Activated T-helper 1 cell treated with Interleukin-2 at 50 U/mL for 16 hours (primary cell): Measurements from ENCODE around the gene GIPC3.
"Not testable (repeated sequence)": the region's sequence is repeated elsewhere in the genome, so short reads cannot be mapped to it uniquely, and the experiment has no call there.

Experiments
- DNase-seq: peaks from one replicate; pipeline ENCODE4 v3.0.0-alpha.2; 2020; ENCODE audit warnings: low read depth

Gene GIPC3

DNA sequence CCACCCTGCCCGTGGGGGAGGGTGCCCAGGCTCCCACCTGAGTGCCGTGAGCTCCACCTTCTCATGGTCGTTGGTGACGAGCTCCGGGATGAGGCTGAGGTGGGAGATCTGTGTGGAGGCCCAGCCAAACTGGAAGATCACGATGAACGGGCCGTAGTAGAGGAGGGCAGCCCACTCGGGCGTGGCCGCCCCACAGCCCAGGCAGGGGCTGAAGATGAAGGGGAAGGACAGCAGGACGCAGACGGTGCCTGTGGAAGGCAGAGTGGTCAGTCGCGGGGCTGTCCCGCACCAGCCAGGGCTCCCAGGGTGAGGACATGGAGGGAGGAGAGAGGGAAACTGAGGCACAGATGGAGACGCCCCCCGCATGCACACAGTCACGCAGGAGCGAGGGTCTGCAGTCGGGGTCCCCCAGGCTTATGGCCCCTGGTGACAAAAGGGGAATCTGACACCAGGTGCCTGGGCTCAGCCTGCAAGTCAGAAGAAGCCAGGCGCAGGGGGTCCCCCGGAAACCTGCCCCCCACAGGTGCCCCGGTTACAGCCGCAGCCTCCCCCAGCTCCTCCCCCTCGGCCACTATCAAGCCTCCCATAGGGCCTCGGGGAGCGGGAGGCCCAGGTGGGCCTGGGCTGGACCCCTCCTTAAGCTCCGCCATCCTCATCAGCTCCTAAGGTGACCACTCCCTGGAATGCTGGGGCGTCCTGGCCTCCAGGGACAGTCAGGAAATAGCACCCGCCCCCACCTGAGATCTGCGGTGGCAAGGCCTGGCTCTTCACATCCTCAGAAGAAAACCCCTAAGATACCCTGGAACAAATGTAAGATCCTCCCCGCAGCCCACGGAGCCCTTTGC is 34.1 kb upstream of the GIPC3 start:
- no peak for DNase-seq

DNA sequence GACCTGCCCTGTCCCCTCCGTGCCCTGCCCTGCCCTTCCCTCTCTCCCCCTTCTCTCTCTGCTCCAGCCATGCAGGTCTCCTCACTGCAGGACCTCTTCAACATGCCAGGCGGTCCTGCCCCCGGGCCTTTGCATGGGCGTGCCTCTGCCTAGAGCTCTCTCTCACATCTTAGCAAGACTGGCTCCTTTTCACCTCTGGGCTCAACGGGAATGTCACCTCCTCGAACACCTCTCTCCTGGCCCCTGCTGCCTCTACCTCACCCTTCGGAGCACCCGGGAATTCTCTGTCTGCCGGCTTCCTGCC is 33.5 kb upstream of the GIPC3 start:
- no peak for DNase-seq

DNA sequence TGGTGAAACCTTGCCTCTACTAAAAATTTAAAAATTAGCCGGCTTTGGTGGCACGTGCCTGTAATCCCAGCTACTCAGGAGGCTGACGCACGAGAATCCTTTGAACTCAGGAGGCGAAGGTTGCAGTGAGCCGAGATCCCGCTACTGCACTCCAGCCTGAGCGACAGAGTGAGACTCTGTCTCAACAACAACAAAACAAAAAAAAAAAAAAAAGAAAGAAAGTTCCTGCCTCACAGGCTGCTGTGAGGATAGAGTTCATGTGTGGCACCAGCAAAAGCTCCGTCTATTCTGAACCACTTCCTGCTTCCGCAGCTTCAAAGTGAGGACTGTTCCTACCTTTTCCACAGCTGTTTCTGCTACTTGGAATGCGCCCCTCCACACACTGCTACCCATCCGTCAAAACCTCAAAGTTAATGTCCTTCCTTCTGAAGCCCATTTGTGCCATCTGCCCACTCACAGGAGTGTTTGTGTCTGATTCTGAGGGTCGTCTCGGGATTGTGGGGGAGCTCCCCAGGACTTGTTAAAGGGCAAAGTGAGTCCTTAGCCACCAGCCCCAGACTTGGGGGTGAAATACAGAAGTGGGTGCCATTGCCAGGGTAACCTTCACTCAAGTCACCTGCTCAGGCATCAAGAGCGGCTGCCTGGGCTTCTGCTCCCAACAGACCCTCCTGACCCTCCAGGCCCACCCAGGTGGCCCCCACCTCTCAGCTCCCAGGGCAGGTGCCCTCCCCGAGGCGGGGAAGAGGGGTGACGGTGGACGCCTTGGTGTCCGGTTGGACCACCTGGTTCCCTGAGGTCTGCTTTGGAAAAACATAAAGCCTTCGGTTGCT is 30.8 kb upstream of the GIPC3 start:
- peak; percentile 34 for DNase-seq

DNA sequence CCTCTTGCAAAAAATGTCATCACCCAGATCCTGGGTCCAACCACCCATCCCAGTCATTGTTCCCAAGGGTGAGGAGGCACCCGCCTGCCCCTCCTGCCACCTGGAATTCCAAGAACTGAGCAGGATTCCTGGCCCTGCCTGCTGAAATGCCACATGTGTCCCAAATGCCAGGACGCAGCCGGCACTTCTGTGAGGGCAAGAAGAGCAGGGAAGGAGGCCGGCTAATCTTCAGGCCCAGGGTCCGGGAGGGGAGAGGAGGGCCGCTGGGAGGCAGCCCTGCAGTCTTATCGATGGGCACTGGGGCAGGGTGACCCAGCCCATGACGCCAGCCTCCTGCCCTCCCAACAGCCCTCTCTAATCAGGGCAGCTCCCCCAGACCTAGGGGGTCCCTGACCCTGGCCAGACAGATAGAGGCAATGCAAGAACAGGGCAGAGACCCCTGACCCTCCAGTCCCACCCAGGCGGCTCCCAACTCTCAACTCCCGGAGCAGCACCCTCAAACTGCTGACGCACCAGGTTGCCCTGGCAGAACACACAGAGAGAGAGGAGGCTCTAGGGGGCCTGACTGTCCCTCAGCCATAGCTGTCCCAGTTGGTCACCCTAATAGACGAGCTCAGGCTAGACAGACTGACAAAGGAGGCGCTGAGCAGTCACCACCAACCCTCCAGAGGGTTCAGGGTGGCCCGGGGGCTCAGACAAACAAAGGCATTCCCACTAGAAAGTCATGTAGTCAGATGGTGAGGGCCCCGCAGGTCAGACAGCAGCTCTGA is 29.4 kb upstream of the GIPC3 start:
- DNase-seq: no peak

DNA sequence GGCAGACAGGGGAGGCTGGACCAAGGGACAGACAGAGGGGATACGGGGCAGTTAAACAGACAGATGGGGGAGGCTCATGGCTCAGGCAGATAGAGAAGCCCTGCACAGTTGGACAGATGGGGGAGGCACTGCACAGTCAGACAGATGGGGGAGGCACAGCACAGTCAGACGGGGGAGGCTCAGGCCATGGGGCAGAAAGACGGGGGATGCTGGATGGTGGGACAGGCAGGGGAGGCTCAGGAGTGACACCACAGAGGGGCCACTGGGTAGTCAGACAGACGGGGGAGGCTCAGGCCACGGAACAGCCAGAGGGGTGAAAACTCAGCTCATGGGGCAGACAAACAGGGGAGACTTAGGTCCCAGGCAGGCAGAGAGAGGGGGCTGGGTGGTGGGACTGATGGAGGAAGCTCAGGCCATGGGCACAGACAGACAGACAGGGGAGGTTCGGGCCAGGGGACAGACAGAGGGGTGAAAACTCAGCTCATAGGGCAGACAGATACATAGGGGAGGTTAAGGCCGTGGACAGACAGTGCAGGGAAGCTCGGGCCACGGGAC is 28.8 kb upstream of the GIPC3 start:
- DNase-seq: no peak

DNA sequence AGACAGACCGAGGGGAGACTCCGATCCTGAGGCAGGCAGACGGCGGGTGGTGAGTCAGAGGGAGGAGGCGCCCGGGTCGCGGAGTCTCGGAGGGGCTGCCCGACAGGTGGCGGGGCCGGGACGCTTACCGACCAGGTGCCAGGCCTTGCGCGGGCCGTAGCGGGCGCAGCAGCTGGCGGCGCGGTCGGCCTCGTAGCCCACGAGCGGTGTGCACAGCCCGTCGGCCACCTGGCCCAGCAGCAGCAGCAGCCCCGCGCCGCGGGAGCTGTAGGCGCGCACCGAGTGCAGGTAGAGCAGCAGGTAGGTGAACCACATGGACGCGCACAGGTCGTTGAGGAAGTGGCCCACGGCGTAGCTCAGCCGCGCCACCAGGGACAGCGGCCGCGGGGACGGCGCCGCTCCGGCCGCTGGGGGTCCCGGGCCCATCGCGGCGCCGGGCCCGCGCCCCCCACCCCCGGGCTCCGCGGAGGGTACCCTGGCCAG is 28.3 kb upstream of the GIPC3 start:
- peak; percentile 55 for DNase-seq

DNA sequence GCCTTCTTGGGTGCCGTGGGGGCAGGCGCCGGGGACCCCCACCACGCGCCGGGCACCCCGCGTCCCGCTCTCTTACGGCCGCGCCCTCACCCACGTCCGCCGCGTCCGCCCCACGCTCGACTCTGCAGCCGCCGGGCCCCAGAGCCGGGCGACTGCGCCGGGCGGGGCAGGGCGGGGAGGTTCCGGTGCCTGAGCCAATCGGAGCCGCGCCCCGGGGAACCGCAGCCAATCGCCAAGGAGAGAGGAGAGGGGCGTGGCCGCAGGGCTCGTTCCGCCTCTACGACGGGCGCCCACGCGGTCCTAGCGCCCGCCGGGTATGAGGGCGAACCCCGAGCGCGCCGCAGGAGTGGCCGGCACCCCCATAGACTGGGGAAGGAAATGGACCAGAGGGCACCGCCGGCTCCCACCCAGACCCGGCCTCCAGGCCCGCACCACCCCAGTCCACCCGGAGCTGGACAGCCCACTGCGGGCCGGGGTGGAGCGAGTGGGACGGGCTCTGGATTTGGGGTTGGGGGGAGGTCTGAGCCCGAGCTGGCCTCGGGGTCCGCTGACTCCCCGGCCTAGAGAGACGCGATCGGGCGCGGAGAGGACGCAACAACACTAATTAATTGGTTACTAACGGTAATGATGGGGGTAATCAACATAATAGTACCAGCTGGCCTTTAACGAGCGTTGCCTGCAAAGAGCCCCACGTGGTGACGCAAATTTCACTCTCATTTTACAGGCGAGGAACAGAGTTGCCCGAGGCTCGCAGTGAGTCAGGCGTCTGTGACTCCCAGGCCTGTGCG is 27.6 kb upstream of the GIPC3 start, which contains the start of gene MFSD12:
TSS of gene MFSD12 (minus strand) at position 126 of the 788 bp plus-strand sequence. CDS start 183 bp downstream, outside the sequence.
- peak; percentile 93 for DNase-seq

DNA sequence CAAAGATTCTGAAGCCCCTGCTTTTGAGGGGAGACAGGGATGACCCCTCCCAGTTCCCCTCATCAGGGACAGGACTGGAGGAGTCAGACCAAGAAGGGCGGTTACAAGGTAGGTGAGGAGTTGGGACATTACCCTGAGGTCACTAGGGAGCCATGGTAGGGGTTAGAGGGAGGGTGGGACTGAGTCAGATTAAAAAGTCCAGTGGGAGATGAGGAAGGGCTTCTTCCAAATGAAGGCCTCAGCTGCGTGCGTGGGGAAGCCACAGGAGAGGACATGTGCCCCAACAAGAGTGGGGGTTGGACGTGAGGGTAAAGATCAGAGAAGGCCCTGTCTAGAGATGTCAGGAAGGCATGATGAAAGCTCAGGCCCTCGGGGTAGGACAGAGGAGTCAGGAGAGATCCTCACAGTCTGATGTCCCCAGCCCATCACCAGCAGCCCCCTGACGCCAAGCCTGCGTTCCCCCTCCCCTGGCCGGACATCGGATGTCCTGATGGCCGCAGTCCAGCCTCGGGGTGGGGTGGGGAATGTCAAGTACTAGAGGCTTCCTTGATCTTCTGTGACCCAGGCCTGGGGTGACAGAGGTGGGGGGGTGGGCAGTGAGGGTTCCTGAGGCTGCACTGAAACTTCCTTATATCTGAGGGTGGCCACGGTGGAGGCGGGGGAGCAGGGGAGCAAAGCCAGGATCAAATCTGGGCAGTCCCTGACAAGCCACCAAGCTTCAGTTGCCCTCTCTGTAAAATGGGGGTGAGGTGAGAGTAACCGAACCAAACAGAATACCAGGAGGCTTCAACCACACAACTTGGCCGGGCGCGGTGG is 21.4 kb upstream of the GIPC3 start:
- DNase-seq: no peak

DNA sequence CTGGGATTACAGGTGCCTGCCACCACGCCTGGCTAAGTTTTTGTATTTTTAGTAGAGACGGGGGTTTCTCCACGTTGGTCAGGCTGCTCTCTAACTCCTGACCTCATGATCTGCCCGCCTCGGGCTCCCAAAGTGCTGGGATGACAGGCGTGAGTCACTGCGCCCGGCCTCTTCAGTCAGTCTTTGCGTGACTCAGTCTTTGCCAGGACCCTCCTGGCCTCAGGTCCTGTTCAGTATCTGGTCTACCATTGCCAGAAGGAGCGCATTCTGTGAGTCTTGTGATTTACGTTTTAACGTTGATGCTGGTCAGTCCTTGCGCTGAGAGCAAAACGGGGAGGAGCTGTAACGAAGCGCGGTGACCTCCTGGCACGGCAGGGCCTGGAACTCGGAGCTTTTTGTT is 20.1 kb upstream of the GIPC3 start:
- DNase-seq: no peak

DNA sequence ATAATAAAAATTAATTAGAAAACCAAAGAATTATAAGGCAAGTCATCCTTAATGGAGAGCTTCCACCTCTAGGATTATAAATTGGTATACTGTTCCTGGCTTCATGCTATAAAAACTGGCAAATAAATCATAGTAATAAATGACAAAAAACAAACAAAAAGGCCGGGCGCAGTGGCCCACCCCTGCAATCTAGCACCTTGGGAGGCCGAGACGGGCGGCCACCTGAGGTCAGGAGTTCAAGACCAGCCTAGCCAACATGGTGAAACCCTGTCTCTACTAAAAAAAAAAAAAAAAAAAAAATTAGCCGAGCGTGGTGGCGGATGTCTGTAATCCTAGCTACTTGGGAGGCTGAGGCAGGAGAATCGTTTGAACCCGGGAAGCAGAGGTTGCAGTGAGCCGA is 15.2 kb upstream of the GIPC3 start:
- DNase-seq: not testable (repeated sequence)

DNA sequence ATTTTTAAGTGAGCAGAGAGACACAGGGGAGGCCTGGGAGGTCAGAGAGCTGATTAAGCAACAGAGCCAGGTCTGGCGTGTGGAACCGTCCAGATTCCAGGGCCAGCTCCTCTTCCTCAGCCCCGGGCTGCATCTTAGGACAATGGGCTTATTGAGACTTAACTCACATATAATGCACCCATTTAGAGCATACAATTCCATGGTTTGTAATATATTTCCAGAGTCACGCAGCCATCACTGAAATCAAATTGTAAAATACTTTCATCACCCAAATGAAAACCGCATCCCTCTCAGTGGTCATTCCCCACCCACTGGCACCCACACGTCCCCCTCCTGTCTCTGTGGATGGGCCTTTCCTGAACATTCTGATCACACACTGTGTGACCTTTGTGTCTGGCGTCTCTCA is 14.7 kb upstream of the GIPC3 start:
- no peak for DNase-seq

DNA sequence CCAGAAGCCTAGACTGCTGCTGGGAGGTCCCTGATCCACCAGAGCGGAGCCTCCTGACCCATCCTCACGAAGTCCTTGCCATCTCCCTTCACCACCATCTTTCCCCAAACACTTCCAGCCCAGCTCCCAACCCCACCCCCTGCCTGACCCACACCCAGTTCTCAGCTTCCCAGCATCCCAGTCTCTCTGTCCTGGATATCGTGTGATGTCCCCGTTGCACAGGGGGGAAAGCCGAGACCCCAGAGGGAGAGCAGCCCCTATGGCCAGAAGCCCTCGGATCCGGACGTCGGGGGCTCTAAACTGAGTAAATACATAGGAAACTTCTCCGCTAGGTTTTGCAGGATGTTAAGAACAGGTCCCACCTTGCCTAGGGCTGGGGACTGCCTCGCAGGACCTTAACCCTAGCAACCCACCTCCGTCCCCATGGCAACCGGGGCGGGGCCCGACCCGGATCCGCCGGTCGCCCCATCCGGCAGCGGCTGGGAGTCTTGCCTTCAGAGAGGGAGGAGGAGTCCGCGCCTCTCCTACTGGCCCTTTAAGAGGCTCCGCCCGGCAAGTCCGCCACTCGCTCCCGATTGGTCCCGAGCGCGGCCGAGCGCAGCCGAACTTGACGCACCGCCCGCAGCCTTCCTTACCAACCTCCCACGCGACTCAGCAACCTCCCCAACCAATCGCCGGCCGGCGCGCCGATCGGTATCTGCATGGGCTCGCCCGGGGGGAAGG is 13.0 kb upstream of the GIPC3 start:
- DNase-seq: peak; percentile 99

DNA sequence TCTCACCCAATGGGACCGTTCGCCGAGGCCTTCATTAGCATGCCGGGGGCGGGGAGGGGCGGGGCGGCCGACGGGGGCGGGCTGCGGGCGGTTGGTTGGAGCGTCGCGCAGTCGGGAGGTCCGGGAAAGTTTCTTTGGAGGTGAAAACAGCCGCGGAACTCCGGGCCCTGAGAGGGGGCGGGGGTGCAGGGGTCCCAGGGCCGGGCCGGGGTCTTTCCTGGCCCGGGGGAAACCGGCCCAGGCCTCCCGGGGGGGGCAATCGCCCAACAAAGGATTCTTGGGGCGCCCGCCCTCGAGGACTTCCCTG is 12.5 kb upstream of the GIPC3 start, which contains the start of gene HMG20B:
TSS of gene HMG20B (plus strand) at position 90 of the 307 bp plus-strand sequence. CDS start 366 bp downstream, outside the sequence.
- DNase-seq: no peak

DNA sequence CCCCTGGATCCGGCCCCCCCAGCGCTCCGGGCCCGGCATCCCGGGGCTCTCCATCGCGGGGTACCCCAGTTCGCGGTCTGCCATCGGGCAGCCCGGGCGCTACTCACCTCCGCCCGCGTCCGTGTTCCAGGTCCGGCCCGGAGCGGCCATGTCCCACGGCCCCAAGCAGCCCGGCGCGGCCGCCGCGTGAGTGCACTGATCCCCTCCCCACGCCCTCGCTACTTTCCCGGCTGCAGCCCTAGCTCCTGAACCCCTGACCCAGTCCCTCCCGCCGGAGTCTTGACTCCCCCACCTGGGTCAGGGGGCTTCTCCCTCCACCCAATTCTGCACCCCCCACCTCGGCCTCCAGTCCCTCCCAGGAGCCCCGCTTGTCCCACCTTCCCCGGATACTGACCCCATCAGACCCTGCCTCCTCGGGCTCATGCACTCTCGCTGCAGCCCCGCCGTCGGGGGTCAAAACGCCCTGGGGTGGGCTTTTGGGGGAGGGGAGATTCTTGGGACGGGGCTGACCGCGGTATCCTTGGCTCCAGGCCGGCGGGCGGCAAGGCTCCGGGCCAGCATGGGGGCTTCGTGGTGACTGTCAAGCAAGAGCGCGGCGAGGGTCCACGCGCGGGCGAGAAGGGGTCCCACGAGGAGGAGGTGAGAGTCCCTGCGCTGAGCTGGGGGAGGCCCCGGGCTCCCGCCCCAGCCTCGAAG is 12.0 kb upstream of the GIPC3 start:
- no peak for DNase-seq

DNA sequence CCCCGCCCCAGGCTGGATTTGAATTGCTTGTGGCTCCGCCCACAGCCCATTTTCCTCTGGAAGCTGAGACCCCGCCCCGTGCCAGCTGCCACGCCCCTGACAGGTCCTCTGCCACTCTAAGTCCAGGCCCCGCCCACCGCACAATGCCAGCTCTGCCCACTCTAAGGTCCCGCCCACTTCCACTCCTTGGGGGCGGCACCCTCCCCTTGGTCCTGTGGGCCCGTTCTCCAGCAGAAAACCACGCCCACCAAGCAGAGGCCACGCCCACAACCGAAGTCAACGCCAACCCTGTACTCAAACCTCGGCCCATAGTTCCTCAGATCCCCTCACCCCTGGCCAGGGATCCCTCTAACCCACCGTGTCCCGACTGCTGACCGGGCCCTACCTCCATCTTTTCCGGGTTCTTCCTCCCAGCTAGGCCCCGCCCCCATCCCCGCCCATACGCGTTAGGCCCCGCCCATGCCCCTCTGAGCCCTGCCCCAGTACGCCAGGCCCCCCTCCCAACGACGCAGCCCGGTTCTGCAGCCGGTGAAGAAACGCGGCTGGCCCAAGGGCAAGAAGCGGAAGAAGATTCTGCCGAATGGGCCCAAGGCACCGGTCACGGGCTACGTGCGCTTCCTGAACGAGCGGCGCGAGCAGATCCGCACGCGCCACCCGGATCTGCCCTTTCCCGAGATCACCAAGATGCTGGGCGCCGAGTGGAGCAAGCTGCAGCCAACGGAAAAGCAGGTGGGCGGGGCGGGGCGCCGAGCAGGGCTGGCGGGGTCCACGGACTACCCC is 11.2 kb upstream of the GIPC3 start:
- DNase-seq: peak; percentile 49

DNA sequence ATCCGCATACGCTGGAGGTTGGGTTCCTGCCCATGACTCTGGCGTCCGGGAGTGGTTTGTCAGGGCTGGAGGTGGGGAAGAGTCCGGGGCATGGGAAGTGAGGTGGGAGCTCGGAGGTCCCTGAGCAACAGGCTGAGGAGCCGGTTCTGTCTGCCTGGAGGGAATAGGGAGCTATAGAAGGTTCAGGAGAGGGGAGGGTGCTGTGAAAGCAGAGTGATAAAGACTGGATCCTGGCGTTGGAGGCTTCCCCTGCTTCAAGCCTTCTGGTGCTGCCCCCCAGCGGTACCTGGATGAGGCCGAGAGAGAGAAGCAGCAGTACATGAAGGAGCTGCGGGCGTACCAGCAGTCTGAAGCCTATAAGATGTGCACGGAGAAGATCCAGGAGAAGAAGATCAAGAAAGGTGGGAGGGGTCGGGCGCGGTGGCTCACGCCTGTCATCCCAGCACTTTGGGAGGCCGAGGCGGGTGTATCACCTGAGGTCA is 10.0 kb upstream of the GIPC3 start:
- DNase-seq: no peak

DNA sequence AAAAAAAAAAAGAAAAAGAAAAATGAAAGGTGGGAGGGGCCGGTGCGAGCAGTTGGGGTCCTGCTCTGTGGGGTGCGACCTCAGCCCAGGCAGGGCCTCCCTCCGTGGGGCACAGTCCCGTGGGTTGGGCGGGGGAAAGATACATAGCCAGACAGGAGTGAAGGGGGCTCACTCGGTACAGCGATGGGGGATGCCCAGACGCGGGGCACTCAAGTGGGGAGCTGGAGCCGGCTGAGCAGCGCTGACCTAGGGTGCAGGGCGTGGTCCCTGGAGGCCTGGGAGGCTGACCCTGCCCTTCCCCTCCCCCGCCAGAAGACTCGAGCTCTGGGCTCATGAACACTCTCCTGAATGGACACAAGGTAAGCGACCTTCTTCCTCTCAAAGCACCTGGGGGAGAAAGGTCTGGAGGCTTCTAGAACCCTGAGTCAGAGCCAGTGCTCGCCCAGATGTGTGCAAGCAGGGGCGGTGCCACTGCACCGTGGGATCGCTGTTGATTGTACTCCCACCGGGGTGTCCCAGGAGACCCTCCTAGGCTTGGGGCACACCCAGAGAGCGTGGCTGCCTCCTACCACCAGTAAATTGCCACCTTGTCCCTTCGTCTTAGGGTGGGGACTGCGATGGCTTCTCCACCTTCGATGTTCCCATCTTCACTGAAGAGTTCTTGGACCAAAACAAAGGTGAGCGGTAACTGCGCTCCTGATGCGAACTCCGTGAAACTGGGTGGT is 9.2 kb upstream of the GIPC3 start:
- DNase-seq: no peak
